Activated CD4-positive, alpha-beta T cell treated with anti-CD3 and anti-CD28 coated beads for 48 hours (primary cell): ENCODE measurements around the gene RPL19.
"Not testable (repeated sequence)": the region's sequence is repeated elsewhere in the genome, so short reads cannot be mapped to it uniquely, and the experiment has no call there.

Experiments
- DNase-seq: peaks from one replicate; pipeline ENCODE4 v3.0.0-alpha.2; 2020

The RPL19 gene

DNA sequence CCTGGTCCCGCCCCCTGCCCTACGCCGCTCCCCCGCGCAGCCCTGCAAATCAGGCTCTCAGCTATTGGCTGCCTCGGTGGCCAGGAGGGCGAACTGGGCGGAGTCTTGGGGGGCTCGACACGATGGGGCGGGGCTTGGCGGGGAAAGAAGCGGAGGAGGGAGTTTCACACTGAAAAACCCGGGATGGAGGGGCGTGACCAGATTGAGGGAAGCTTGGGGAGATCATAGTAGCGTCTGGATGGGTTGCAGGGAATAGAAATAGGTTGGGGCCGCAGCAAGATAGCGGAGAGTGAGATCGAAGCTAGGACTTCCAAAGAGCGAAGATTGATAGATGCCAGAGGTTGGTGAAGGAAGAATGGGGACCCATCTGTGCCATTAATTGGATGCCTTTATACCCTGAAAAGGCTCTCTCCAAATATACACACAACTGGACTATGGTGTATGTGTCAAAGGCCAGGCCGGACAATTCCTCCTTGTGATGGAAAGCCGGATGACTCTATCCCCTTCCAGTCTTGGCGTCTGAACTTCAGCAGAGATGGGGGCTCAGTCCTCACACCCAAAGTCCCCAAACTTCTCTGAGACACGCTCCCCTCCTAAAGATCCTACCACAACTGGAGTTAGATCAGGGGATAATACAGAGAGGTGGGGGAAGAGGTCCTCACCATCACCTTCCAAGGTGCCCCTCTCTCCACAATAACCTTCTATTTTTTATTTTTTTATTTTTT, 26.0 kb downstream of the RPL19 start:
- peak; percentile 56 for DNase-seq

DNA sequence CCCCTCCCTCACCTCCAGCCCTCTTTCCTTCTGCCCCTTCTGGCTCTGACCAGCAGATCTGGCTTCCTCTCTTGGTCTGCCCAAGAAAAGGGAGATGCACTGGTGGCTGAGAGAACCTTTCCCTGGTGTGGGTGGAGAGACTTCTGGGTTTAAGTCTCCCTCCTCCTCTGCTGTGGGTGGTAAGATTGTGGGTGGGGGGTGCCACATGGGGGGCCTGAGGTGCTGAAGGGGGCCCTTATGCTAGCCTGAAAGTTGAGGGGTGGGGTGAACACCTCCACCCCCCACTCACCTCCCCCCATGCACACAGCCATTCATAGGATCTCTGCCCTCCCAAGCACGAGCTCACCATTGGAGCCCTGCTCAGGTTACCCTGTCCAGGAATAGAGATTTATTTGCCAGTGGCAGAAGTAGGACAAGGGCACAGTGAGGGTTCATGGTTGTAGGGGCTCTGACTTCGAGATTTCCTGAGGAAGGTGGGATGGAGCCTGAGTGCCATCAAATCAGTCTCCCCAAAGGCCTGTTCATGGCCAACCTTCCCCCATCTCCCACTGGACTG, 27.4 kb downstream of the RPL19 start:
- no peak for DNase-seq

GRCh38 chr17:39229274-39229913, 29.3 kb downstream of the RPL19 start:
- no peak for DNase-seq

GRCh38 chr17:39230361-39230760, 30.3 kb downstream of the RPL19 start:
- no peak for DNase-seq

DNA sequence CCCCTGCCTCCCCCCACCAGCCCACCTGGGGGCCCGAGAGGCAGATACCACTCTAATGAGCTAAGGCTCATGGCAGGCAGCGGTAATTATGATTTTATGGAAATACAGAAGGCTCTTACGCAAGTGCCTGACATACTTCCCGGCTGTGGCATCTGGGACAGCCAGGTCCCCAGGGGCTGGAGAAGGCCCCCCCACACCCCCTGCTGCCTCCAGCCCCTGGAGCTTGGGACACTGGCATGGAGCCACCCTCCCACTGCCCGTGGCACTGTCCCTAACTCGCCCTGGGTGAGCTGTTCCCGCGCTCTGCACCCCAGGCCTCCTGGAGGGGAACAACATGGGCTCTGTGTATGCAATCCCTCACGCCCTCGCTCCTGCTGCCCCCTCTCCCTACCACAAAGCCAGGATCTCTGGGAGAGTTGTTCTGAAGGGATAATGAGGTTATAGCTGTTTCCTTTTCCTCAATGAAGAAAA, 31.0 kb downstream of the RPL19 start:
- no peak for DNase-seq

DNA sequence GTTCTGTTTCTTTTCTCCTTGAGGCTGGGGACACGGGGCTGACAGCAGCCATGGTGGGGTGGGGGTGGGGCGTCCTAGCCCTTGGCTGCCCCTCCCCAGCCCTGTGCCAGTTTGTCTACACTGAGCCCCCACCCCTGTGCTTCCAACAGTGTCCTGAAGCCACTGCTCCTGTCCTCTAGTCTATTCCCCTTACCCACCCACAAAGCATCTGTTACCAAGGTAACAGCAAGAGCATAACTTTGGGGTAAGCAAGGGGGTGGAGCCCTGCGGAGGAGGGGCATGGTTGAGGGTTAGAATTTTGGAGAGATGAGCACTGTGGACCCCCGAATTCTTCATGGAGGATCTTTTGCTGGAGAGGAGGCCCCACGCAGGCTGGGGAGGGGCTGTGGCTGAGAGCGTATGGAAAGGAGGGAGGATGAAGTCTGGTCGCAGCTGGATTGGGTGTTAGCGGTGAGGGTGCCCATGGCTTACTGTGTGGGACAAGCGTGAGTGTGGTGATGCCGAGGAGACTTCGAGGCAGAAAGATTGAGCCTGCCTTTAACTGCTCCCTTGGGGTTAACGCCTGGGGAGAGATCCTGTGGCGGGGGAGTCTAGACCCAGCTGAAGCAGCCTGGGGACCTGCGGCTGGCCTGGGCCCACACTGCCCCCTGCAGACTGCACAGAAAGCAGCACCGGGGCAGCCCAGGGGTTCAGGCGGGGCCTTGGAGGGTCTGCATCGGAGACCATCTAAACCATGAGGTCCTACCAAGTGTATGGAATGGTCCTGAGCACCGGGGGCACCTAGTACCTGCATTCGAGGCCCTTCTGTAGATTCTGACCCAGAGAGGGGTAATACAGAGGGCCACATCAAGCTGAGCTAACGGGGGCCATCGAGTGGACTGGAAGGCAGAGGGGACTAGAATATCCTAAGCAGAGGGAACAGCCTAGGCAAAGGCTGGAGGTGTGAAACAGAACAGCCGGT, 31.8 kb downstream of the RPL19 start:
- DNase-seq: peak; percentile 66

GRCh38 chr17:39235555-39236449, 35.7 kb downstream of the RPL19 start:
- DNase-seq: peak; percentile 75

DNA sequence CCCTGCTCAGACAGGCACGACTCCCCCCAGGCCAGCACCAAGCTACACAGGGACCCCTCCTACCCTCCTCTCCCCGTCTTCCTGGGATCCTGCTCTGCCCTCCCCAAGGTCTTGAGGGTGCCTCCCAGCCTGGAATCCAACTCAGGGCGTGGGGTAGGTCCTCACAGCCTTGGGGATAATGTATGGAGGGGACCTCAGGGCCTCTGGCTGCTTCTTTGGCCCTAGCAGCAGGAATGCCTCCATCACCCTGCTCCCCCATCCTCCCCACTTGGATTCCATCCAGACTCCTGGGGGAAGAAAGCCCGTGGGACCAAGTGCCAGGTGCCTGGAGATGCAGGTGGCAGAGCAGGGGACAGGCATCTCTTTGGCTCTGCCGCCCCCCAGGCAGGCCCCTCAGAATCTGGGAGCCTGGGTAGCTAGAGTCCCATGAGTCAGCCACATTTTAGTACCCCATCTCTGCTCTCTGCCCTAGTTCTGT, 36.4 kb downstream of the RPL19 start:
- DNase-seq: no peak

GRCh38 chr17:39236981-39237441, 36.9 kb downstream of the RPL19 start:
- DNase-seq: no peak

DNA sequence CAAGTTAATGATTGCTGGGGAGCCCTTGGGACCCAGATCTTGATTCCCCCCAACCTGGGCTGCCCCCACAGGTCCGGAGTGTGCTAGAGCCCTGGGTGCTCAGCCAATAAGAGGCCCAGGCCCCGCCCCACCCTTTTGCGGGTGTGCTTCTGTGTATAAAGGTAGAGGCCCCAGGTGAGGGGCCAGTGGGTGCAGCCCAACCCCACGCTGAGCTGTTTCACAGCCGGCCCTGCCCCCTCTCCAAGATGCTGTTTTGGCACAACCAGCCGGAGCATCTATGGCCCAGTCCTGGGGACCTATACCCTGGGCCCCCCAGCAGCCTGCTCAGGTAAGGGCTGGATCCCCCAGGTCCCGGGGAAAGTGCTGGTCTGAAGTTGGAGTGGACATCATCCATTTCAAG, 37.5 kb downstream of the RPL19 start:
- DNase-seq: no peak

DNA sequence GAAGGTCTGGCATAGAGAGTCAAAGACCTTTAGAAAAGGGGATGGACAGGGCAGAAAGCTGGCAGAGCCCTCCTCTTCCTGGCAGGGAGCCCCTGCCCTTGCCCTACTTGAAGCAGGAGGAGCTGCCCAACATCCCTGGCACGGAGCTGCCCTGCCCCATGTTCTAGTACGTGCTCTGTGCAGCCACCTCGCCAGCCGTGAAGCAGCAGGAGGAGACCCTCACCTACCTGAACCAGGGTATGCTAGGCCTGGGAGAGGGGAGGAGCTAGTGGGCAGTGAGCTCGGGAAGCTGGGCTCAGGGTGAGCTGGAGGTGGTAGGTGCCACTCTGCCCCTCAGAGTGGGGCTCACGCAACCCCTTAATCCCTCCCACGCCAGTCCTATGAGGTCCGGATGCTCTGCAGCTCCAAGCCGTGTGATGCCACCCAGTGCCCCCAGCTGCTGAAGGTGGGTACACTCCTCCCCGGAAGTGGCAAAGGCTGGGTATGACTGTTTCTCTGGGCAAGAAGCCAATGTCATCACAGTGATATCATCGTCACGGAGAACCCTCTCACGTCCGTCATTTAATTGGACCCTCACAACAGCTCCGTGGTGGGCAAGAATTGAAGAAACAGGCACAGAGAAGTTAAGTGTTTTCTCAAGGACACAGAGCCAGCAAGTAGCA, 38.4 kb downstream of the RPL19 start:
- peak; percentile 75 for DNase-seq

- peak; percentile 85 for DNase-seq
These were observed 39.7 kb downstream of the RPL19 start for GRCh38 chr17:39239640-39240314.

- DNase-seq: no peak
These were observed 40.5 kb downstream of the RPL19 start for GRCh38 chr17:39240631-39241030.

DNA sequence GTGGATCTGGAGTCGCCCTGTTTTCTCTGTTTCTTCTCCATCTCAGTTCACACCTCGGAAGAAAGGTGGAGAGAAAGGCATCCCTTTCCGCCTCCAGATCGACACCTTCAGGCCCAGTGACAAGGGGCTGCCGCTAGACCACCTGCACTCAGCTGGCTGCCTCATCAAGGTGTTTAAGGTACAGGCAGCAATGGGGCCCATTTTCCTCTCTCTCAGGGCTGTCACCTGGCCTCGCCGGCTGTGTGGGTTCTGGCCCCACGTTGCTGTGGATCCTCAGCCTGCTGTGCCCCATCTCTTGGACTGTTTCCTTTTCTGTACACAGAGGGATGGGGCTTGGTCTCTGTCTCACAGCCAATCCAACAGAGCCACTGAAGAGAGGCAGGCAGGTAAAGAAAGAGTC, 43.1 kb downstream of the RPL19 start:
- DNase-seq: no peak

DNA sequence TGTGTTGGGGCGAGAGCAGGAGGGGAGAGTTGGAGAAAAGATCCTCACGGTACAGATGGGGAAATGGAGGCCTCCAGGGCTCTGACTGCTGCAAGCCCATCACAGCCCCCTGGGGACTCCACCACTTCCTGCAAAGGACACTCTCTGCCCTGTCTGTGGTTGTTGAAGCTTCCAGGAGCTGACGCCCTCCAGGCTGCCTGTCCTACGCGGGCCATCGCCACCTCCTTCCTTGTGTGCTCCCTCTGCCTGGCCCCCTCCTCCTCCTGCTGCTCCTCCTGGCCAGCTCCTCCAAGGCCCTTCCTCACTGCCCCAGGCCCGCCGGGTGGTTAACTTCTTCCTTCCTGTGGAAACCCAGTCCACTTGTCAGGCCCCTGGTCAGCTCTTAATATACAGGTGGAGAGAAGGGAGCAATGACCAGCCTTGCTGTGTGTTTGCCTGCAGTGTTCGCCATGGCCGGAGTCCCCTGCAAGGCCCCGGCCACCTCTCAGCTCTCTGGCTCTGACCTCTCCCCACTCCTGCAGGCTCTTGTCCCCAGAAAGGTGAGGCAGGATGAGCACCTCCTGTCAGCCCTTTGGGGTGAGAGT, 44.0 kb downstream of the RPL19 start:
- DNase-seq: no peak

DNA sequence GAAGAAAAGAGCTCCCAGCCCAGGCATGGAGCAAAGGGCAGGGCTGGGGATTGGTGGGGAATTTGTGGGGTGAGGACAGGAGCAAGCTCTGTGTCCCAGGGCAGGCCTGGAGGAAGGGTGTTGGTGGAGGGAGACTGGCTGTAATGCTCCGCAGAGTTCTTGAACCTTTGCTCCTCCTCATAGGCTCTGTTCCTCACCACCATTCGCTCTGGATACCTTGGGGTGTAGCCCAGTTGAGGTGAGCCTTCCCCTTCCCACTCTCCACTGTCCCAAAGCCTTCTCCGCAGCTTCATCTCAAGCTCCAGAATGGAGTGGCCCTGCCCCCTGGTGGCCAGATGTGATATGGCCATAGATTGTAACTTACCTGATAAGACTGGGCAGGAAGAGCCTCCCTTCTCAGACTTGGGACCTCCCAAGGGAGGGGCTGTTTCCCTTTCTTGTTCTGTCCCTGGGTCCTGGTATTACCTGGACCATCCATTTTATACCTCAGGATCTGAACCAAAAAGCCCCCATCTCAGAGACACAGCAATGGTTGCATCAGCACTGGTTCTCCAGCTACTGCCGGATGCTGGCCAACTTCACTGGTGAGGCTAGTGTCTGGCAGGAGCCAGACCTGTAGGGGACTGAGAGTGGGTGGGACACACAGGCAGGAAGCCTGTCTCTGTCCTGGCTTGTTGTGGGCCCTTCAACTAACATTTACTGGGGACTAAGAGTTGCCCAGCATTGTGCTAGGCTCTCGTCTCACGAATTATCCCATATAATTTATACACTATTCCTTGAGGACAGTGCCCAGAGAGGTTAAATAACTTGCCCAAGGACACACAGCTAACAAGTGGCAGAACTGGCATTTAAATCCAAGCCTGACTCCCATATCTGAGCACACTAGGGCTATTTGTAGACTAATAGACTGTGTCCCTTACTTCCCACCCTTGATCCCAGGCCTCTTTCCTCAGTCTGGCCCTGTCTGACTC, 44.8 kb downstream of the RPL19 start:
- DNase-seq: peak; percentile 93

DNA sequence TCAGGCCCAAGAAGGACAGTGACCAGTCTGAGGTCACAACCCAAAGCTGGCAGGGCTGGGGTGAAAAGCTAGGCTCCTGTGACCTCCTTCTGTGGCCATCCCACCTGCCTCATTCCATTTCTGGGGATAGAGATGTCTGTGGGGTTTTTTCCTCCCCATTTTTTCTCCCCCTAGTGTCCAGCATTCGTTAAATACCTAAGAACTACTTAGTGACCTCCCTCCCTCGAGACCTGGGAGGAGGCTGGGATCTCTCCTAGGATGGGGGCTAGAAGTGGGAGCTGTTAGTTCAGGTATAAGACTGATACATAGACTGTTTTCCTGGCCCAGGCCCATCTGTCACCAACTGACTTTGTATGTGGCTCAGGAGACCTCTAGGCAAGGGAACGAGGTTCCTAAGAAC, 46.2 kb downstream of the RPL19 start:
- no peak for DNase-seq

- not testable (repeated sequence) for DNase-seq
These were observed 50.0 kb downstream of the RPL19 start for GRCh38 chr17:39250076-39250475.

DNA sequence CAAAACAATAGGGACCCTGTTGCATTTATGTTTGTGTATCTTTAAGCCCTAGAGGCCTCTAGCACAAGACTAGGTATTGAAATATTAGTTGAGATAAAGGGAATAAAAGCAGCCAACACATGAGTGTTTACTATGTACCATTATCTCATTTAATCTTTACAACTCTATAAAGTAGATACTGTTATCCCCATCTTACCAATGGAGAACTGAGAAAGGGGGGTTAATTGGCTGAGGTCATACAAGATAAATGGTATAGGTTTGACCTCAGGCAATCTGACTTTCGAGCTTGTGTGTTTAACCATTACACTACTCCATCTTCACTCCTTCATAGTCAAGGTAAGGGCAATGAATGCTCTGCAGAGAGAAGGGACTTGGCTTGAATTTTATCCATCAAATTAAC, 51.9 kb downstream of the RPL19 start:
- no peak for DNase-seq
